G401.6 (cell line): ENCODE results near the gene IL1RN.

Source experiments
- FAIRE-seq: peaks from 2 replicates; lab custom pipeline; 2012; peaks lifted over from hg19 to GRCh38; lab: Jason Lieb, UNC

Gene IL1RN

GRCh38 chr2:113104054-113104611, 23.3 kb upstream of the IL1RN start:
- no peak for FAIRE-seq

GRCh38 chr2:113105047-113105785, 22.2 kb upstream of the IL1RN start:
- FAIRE-seq: no peak

GRCh38 chr2:113111121-113111520, 16.3 kb upstream of the IL1RN start:
- FAIRE-seq: no peak

GRCh38 chr2:113111823-113112287, 15.5 kb upstream of the IL1RN start:
- FAIRE-seq: no peak

GRCh38 chr2:113112441-113112840, 15.0 kb upstream of the IL1RN start:
- FAIRE-seq: no peak

GRCh38 chr2:113112871-113113270, 14.5 kb upstream of the IL1RN start:
- FAIRE-seq: no peak

- FAIRE-seq: no peak
Observed at GRCh38 chr2:113113807-113114206, 13.6 kb upstream of the IL1RN start.

GRCh38 chr2:113114224-113114945, 13.0 kb upstream of the IL1RN start:
- FAIRE-seq: no peak

- FAIRE-seq: no peak
Observed at GRCh38 chr2:113114996-113115395, 12.4 kb upstream of the IL1RN start.

GRCh38 chr2:113116100-113116958, 11.1 kb upstream of the IL1RN start:
- FAIRE-seq: no peak

GRCh38 chr2:113117541-113118262, 9.7 kb upstream of the IL1RN start:
- no peak for FAIRE-seq

GRCh38 chr2:113118263-113118657, 9.1 kb upstream of the IL1RN start:
- no peak for FAIRE-seq

- no peak for FAIRE-seq
Observed at GRCh38 chr2:113119111-113119510, 8.3 kb upstream of the IL1RN start.

GRCh38 chr2:113120861-113121260, 6.5 kb upstream of the IL1RN start:
- no peak for FAIRE-seq

- no peak for FAIRE-seq
Observed at GRCh38 chr2:113122364-113122763, 5.0 kb upstream of the IL1RN start.

GRCh38 chr2:113123726-113124125, 3.7 kb upstream of the IL1RN start:
- FAIRE-seq: no peak

GRCh38 chr2:113124181-113124961, 3.0 kb upstream of the IL1RN start:
- no peak for FAIRE-seq

GRCh38 chr2:113124984-113125855, 2.2 kb upstream of the IL1RN start:
- FAIRE-seq: no peak

GRCh38 chr2:113127646-113128570, 510 bp downstream of the IL1RN start:
- FAIRE-seq: no peak
